SK-N-SH (cell line): ENCODE measurements around the gene ZMIZ1. TPM values are rescaled to one million over a fixed set of nuclear protein-coding genes. Genes with fewer than 3 reads are reported as not detected.

Experiments
- CTCF ChIA-PET: fragments of 300-600, 350-600 bp; formaldehyde crosslinking; extraction: SDS; loops from one replicate; lab custom pipeline; 2021; lab: Yijun Ruan, JAX
- POLR2A ChIA-PET: fragments of 350-600 bp; sonication (Branson Sonifier 250); formaldehyde crosslinking; extraction: SDS; loops from one replicate; lab custom pipeline; 2020; ENCODE audit warnings: antibody characterized with exemption, inconsistent platforms; lab: Yijun Ruan, JAX
- DNase-seq: peaks from one replicate; pipeline ENCODE4 v3.0.0; 2012
- H2AFZ ChIP-seq: fragments of 200-600 bp; sonication (generic); 2 replicates; pipeline ENCODE4 v1.8.1; 2016; ENCODE audit warnings: antibody characterized with exemption, mild to moderate bottlenecking, low read depth
- H3F3A ChIP-seq: fragments of 200-600 bp; sonication (generic); replicated peaks from 2 replicates; pipeline ENCODE3; 2016; ENCODE audit warnings: antibody characterized with exemption, mild to moderate bottlenecking; ENCODE audit not compliant: insufficient read depth
- H3K27ac ChIP-seq, 2 experiments: fragments of 200-500 bp in 1 of 2; fragments of 200-600 bp in 1 of 2; sonication (Bioruptor generic) in 1 of 2; sonication (generic), shearing (Covaris generic) in 1 of 2; 2 replicates each; pipeline versions ENCODE4 v1.5.1 to v1.6.1; 2014 to 2016; ENCODE audit warnings: low read depth in 2 of 2, inconsistent platforms in 1 of 2, low read length in 1 of 2, mild to moderate bottlenecking in 1 of 2, mixed read lengths in 1 of 2
- H3K27me3 ChIP-seq: fragments of 200-600 bp; sonication (generic), shearing (Covaris generic); 2 replicates; pipeline ENCODE4 v1.6.1; 2016; ENCODE audit warnings: mixed run types; ENCODE audit not compliant: insufficient read depth
- H3K36me3 ChIP-seq, 2 experiments: fragments of 200-500 bp in 1 of 2; fragments of 200-600 bp in 1 of 2; sonication (Bioruptor generic) in 1 of 2; sonication (generic) in 1 of 2; replicated peaks in 1 of 2; 2 replicates each; pipeline versions ENCODE3 to v1.5.1; 2014 to 2016; ENCODE audit warnings: low read length in 1 of 2, mild to moderate bottlenecking in 1 of 2; ENCODE audit not compliant: insufficient read depth in 2 of 2, control insufficient read depth in 1 of 2
- H3K4me1 ChIP-seq, 2 experiments: fragments of 200-500 bp in 1 of 2; fragments of 200-600 bp in 1 of 2; sonication (Bioruptor generic) in 1 of 2; sonication (generic), shearing (Covaris generic) in 1 of 2; 2 replicates each; pipeline versions ENCODE4 v1.5.1 to v1.6.1; 2014 to 2016; ENCODE audit warnings: low read depth in 1 of 2, low read length in 1 of 2, mixed run types in 1 of 2; ENCODE audit not compliant: insufficient read depth in 2 of 2, control insufficient read depth in 1 of 2
- H3K4me2 ChIP-seq: fragments of 200-600 bp; sonication (generic), shearing (Covaris generic); 2 replicates; pipeline ENCODE4 v1.6.1; 2017; ENCODE audit warnings: mixed run types
- H3K4me3 ChIP-seq, 2 experiments: fragments of 200-500 bp in 1 of 2; fragments of 200-600 bp in 1 of 2; sonication (Bioruptor generic) in 1 of 2; sonication (generic), shearing (Covaris generic) in 1 of 2; 2 replicates each; pipeline versions ENCODE4 v1.5.1 to v1.8.1; 2014 to 2016; ENCODE audit warnings: low read depth in 2 of 2, inconsistent platforms in 1 of 2, low read length in 1 of 2, mild to moderate bottlenecking in 1 of 2, mixed read lengths in 1 of 2, moderate library complexity in 1 of 2
- H3K79me2 ChIP-seq: fragments of 200-600 bp; sonication (generic); 2 replicates; pipeline ENCODE4 v1.8.1; 2017; ENCODE audit warnings: mild to moderate bottlenecking; ENCODE audit not compliant: insufficient read depth
- H3K9ac ChIP-seq: fragments of 200-600 bp; sonication (generic); 2 replicates; pipeline ENCODE4 v1.6.1; 2017; ENCODE audit warnings: mixed run types
- H3K9me2 ChIP-seq: fragments of 200-600 bp; sonication (generic); 2 replicates; pipeline ENCODE4 v1.6.1; 2017; ENCODE audit warnings: mixed run types
- H3K9me3 ChIP-seq: fragments of 200-600 bp; sonication (generic); 2 replicates; pipeline ENCODE4 v1.6.1; 2017; ENCODE audit warnings: mixed run types, mild to moderate bottlenecking, moderate library complexity
- H4K20me1 ChIP-seq: fragments of 200-600 bp; sonication (generic); 2 replicates; pipeline ENCODE4 v1.6.1; 2017; ENCODE audit warnings: mild to moderate bottlenecking, mixed run types; ENCODE audit not compliant: insufficient read depth
- CHD2 ChIP-seq: fragments of 150-350 bp; IDR thresholded peaks from 2 replicates; pipeline ENCODE4 v1.6.1; 2018; ENCODE audit warnings: low read length; ENCODE audit not compliant: partially characterized antibody
- EP300 ChIP-seq, 2 experiments: IDR thresholded peaks; 2 replicates each; pipeline versions ENCODE4 v1.4.0 to v1.6.1; 2012; ENCODE audit warnings: borderline replicate concordance in 1 of 2, low read depth in 1 of 2, low read length in 1 of 2
- EZH2phosphoT487 ChIP-seq: fragments of 200-600 bp; sonication (generic); IDR thresholded peaks from 2 replicates; pipeline ENCODE4 v1.6.1; 2017; ENCODE audit warnings: low read depth, mixed run types, mild to moderate bottlenecking, antibody characterized with exemption, moderate library complexity, borderline replicate concordance
- FOSL2 ChIP-seq: IDR thresholded peaks from 2 replicates; pipeline ENCODE4 v1.4.0; 2012; ENCODE audit warnings: low read depth, mild to moderate bottlenecking, moderate library complexity, borderline replicate concordance
- GABPA ChIP-seq: IDR thresholded peaks from 2 replicates; pipeline ENCODE4 v1.4.0; 2012; ENCODE audit warnings: low read depth, mild to moderate bottlenecking
- GATA2 ChIP-seq: sonication (generic); formaldehyde crosslinking; IDR thresholded peaks from 2 replicates; pipeline ENCODE4 v1.5.0; 2020; ENCODE audit warnings: mild to moderate bottlenecking, missing genetic modification reagents
- MXI1 ChIP-seq: IDR thresholded peaks from 2 replicates; pipeline ENCODE4 v1.6.1; 2012; ENCODE audit warnings: mild to moderate bottlenecking, low read depth, low read length, improper control_type of control experiment
- NFIC ChIP-seq: IDR thresholded peaks from 2 replicates; pipeline ENCODE4 v1.4.0; 2012; ENCODE audit warnings: borderline replicate concordance
- RAD21 ChIP-seq: IDR thresholded peaks from 2 replicates; pipeline ENCODE4 v1.6.1; 2012; ENCODE audit warnings: mild to moderate bottlenecking, low read length
- RCOR1 ChIP-seq: fragments of 150-350 bp; IDR thresholded peaks from 2 replicates; pipeline ENCODE4 v1.6.1; 2017; ENCODE audit warnings: antibody characterized with exemption, low read length
- RFX5 ChIP-seq: IDR thresholded peaks from 2 replicates; pipeline ENCODE4 v1.6.1; 2012; ENCODE audit warnings: mild to moderate bottlenecking, improper control_type of control experiment, low read length
- RXRA ChIP-seq: IDR thresholded peaks from 2 replicates; pipeline ENCODE4 v1.4.0; 2012; ENCODE audit warnings: low read depth, mild to moderate bottlenecking, borderline replicate concordance
- SIN3A ChIP-seq: IDR thresholded peaks from 2 replicates; pipeline ENCODE4 v1.6.1; 2012; ENCODE audit warnings: low read depth, mild to moderate bottlenecking, low read length, moderate library complexity, borderline replicate concordance
- TAF1 ChIP-seq: IDR thresholded peaks from 2 replicates; pipeline ENCODE4 v1.6.1; 2012; ENCODE audit warnings: low read depth, mild to moderate bottlenecking, low read length, moderate library complexity, borderline replicate concordance
- TEAD4 ChIP-seq: IDR thresholded peaks from 2 replicates; pipeline ENCODE4 v1.4.0; 2012; ENCODE audit warnings: mild to moderate bottlenecking, borderline replicate concordance; ENCODE audit not compliant: insufficient read depth
- YY1 ChIP-seq: IDR thresholded peaks from 2 replicates; pipeline ENCODE4 v1.4.0; 2012; ENCODE audit warnings: low read depth, mild to moderate bottlenecking
- WGBS: methylation state at CpG from one replicate; pipeline ENCODE4 v1.1.6; 2017; ENCODE audit warnings: low lambda C conversion rate; 5-methylcytosine and 5-hydroxymethylcytosine counted together
- polyA plus RNA-seq, 3 experiments: library from polyadenylated mRNA; depleted of rRNA; stranded (reverse); fragments of >200 nt; gene quantifications; 2 replicates each; pipeline ENCODE4 v1.2.3, GENCODE V29; 2012
- TF ChIP-seq, protein P1 (sequence below): IDR thresholded peaks from 2 replicates; pipeline ENCODE4 v1.4.0; 2012; ENCODE audit warnings: low read depth, borderline replicate concordance
- TF ChIP-seq, protein P2 (sequence below): IDR thresholded peaks from 2 replicates; pipeline ENCODE4 v1.4.0; 2012; ENCODE audit warnings: low read depth
- TF ChIP-seq, protein P3 (sequence below): IDR thresholded peaks from 2 replicates; pipeline ENCODE4 v1.4.0; 2012; ENCODE audit warnings: low read depth, borderline replicate concordance
- TF ChIP-seq, protein P4 (sequence below): fragments of 200-600 bp; sonication (generic); IDR thresholded peaks from 2 replicates; pipeline ENCODE4 v1.6.1; 2017; ENCODE audit warnings: antibody characterized with exemption, mild to moderate bottlenecking, moderate library complexity

The ZMIZ1 gene
- polyA plus RNA-seq, 1 of the 3 experiments (the other 2 are of a cell fraction) = 23.5 TPM

DNA sequence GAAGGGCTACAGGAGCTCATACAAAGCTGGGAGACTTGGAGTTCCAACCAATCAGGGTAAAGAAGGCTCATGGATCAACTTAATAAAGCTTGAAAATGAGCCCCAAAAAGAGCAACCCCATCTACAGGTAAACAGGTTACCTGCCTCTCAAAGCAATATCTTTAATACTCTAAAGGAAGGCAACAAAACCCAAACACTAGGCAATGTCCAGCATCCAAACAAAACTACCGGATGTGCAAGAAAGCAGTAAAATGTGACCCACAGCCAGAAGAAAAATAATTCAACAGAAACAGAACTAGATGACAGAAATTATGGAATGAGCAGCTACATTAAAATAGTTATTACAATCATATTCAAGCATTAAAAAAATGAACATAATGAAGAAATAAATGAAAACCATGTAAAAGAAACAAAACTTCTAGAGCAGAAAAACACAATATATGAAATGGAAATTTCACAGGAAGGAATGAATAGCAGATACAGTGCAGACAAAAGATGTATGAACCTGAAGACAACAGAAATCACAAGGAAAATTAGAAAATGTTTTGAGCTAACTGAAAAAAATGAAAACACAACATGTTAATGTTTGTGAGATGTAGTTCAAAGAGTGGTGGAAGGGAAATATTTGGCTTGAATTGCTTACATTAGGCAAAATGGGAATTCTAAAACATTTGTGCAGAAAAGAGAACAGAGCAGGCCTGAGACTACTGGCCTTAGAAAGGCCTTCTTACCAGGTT lies 30.5 kb upstream of the ZMIZ1 start:
- CTCF ChIA-PET = interaction anchor here (1.0 to 1.2 kb wide), 2 partner anchors 12 to 14 kb away, joined by 3 read pairs; no protein-coding TSS in a partner anchor
- H3K9ac ChIP-seq = no peak overlapping the region
- no peak overlapping the region for H3K4me3 ChIP-seq
- no peaks in the 10 kb centered on the region for H3F3A ChIP-seq
- H3K36me3 ChIP-seq = no peaks in the 10 kb centered on the region
- H3K79me2 ChIP-seq = no peaks in the 10 kb centered on the region
- no peak overlapping the region for H3K27ac ChIP-seq
- H3K9me3 ChIP-seq = no peaks in the 10 kb centered on the region
- no peak for DNase-seq
- POLR2A ChIA-PET = no interaction called here
- TF ChIP-seq RCOR1 (no peak), GATA2 (no peak), TAF1 (no peak), RAD21 (no peak), SIN3A (no peak), RXRA (no peak), EP300 (IDR thresholded peaks at IDR 0.05; ENCODE audit: borderline replicate concordance in 1 of 2, low read depth in 1 of 2, low read length in 1 of 2) (no peak)
- TF ChIP-seq, protein P1, sequence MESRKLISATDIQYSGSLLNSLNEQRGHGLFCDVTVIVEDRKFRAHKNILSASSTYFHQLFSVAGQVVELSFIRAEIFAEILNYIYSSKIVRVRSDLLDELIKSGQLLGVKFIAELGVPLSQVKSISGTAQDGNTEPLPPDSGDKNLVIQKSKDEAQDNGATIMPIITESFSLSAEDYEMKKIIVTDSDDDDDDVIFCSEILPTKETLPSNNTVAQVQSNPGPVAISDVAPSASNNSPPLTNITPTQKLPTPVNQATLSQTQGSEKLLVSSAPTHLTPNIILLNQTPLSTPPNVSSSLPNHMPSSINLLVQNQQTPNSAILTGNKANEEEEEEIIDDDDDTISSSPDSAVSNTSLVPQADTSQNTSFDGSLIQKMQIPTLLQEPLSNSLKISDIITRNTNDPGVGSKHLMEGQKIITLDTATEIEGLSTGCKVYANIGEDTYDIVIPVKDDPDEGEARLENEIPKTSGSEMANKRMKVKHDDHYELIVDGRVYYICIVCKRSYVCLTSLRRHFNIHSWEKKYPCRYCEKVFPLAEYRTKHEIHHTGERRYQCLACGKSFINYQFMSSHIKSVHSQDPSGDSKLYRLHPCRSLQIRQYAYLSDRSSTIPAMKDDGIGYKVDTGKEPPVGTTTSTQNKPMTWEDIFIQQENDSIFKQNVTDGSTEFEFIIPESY = no peak
- TF ChIP-seq, protein P2, sequence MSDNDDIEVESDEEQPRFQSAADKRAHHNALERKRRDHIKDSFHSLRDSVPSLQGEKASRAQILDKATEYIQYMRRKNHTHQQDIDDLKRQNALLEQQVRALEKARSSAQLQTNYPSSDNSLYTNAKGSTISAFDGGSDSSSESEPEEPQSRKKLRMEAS = no peak
- H3K4me2 ChIP-seq = no peak overlapping the region
- H3K9me2 ChIP-seq = no peaks in the 10 kb centered on the region
- H3K4me1 ChIP-seq = no peaks in the 10 kb centered on the region
- no peaks in the 10 kb centered on the region for H4K20me1 ChIP-seq
- H3K27me3 ChIP-seq = no peaks in the 10 kb centered on the region
- WGBS = 94% methylated on average over 1 of the region's 1 CpG
- H2AFZ ChIP-seq = no peak overlapping the region

DNA sequence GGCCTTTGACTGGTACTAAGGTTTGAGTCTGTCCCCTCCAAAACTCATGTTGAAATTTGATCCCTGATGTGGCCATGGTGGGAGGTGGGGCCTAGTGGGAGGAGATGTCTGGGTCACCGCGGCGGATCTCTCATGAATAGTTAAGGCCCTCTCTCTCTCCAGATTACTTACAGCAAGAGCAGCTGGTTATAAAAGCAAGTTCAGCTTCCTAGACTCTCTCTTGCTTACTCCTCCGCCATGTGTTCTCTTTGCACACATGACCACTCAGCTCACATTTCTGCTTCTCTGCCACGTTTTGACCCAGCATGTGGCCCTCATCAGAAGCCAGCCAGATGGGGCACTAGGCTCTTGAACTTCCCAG lies 29.9 kb upstream of the ZMIZ1 start:
- Histone ChIP-seq H3K79me2 (no peaks in the 10 kb centered on the region), H3K4me1 (no peaks in the 10 kb centered on the region; a peak in 1 of 4 replicates), H3K9me3 (no peaks in the 10 kb centered on the region), H3K4me3 (no peak overlapping the region), H4K20me1 (no peaks in the 10 kb centered on the region), H3K36me3 (no peaks in the 10 kb centered on the region), H2AFZ (no peak overlapping the region), H3K27me3 (no peaks in the 10 kb centered on the region), H3K9me2 (no peaks in the 10 kb centered on the region), H3K9ac (no peak overlapping the region), H3K4me2 (no peak overlapping the region), H3K27ac (no peak overlapping the region), H3F3A (no peaks in the 10 kb centered on the region)
- no peak for DNase-seq
- ChIA-PET CTCF (interaction anchor here (1.0 to 1.2 kb wide), 2 partner anchors 12 to 14 kb away, joined by 3 read pairs; no protein-coding TSS in a partner anchor), POLR2A (no interaction called here)
- WGBS = 53% methylated on average over 2 of the region's 5 CpGs
- TF ChIP-seq, protein P2 = no peak
- TF ChIP-seq, protein P3, sequence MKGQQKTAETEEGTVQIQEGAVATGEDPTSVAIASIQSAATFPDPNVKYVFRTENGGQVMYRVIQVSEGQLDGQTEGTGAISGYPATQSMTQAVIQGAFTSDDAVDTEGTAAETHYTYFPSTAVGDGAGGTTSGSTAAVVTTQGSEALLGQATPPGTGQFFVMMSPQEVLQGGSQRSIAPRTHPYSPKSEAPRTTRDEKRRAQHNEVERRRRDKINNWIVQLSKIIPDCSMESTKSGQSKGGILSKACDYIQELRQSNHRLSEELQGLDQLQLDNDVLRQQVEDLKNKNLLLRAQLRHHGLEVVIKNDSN = no peak
- TF ChIP-seq EP300 (IDR thresholded peaks at IDR 0.05; ENCODE audit: borderline replicate concordance in 1 of 2, low read depth in 1 of 2, low read length in 1 of 2) (no peak), RAD21 (no peak), EZH2phosphoT487 (no peak), RFX5 (no peak), NFIC (no peak), GABPA (no peak), TEAD4 (no peak), RXRA (no peak), YY1 (no peak), TAF1 (no peak), FOSL2 (no peak), MXI1 (no peak), CHD2 (no peak)
- TF ChIP-seq, protein P4, sequence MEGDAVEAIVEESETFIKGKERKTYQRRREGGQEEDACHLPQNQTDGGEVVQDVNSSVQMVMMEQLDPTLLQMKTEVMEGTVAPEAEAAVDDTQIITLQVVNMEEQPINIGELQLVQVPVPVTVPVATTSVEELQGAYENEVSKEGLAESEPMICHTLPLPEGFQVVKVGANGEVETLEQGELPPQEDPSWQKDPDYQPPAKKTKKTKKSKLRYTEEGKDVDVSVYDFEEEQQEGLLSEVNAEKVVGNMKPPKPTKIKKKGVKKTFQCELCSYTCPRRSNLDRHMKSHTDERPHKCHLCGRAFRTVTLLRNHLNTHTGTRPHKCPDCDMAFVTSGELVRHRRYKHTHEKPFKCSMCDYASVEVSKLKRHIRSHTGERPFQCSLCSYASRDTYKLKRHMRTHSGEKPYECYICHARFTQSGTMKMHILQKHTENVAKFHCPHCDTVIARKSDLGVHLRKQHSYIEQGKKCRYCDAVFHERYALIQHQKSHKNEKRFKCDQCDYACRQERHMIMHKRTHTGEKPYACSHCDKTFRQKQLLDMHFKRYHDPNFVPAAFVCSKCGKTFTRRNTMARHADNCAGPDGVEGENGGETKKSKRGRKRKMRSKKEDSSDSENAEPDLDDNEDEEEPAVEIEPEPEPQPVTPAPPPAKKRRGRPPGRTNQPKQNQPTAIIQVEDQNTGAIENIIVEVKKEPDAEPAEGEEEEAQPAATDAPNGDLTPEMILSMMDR = no peak
